K562 (cell line): Measurements from ENCODE around the gene MATK. TPM values are rescaled to one million over a fixed set of nuclear protein-coding genes. Genes with fewer than 3 reads are reported as not detected.

Experiments used
- BDP1 ChIP-seq: IDR thresholded peaks from 3 replicates; pipeline ENCODE4 v1.6.1; 2011; ENCODE audit not compliant: insufficient read length, insufficient read depth
- ELF1 ChIP-seq: fragments of 200-800 bp; sonication (Bioruptor generic); IDR thresholded peaks from 2 replicates; pipeline ENCODE4 v1.6.1; 2016; ENCODE audit warnings: missing genetic modification characterization, missing compliant biosample characterization
- KLF16 ChIP-seq: IDR thresholded peaks from 2 replicates; pipeline ENCODE4 v1.6.1; 2016; ENCODE audit warnings: antibody characterized with exemption
- RUNX1 ChIP-seq: sonication (generic); IDR thresholded peaks from 2 replicates; pipeline ENCODE4 v1.6.1; 2016; ENCODE audit warnings: antibody characterized with exemption, low read depth
- SOX6 ChIP-seq: fragments of 450-650 bp; IDR thresholded peaks from 2 replicates; pipeline ENCODE4 v1.6.1; 2014; ENCODE audit warnings: mild to moderate bottlenecking
- STAG1 ChIP-seq: sonication (generic); formaldehyde crosslinking; IDR thresholded peaks from 2 replicates; pipeline ENCODE4 v1.5.0; 2020; ENCODE audit warnings: missing genetic modification reagents, borderline replicate concordance
- TGIF2 ChIP-seq: sonication (generic); formaldehyde crosslinking; IDR thresholded peaks from 2 replicates; pipeline ENCODE4 v1.8.1; 2022; ENCODE audit warnings: mild to moderate bottlenecking, missing genetic modification reagents, moderate library complexity
- polyA plus RNA-seq, 8 experiments: library from polyadenylated mRNA; depleted of rRNA in 4 of 8; stranded (reverse) in 5 of 8; unstranded in 3 of 8; fragments of >200 nt; fragmentation: Nextera tagmentation in 2 of 8; fragmentation: Illumina TruSeq in 1 of 8; extraction: Ambion mirVana in 2 of 8; extraction: Trizol in 1 of 8; gene quantifications; 2 replicates each; pipeline versions ENCODE4 v1.2.1 to v1.2.3, GENCODE V29; 2011 to 2014; ENCODE audit warnings: inconsistent platforms in 1 of 8, missing spikeins in 1 of 8
- total RNA-seq, 7 experiments: library from RNA; depleted of rRNA in 6 of 7; stranded (reverse); fragments of >200 nt in 6 of 7; fragmentation: Illumina TruSeq in 2 of 7; extraction: Trizol in 2 of 7; gene quantifications; 2 replicates each; pipeline versions ENCODE4 v1.2.1 to v1.2.3, GENCODE V29; 2011 to 2021; ENCODE audit warnings: low replicate concordance in 1 of 7
- TF ChIP-seq, protein P1 (sequence below): fragments of 450-650 bp; IDR thresholded peaks from 2 replicates; pipeline ENCODE4 v1.6.1; 2018; ENCODE audit not compliant: partially characterized antibody
- TF ChIP-seq, protein P2 (sequence below), 2 experiments: fragments of 150-350 bp in 1 of 2; IDR thresholded peaks; 2 replicates each; pipeline ENCODE4 v1.6.1; 2012 to 2016; ENCODE audit warnings: low read depth in 2 of 2, low read length in 2 of 2, mild to moderate bottlenecking in 1 of 2, moderate library complexity in 1 of 2
- TF ChIP-seq, protein P3 (sequence below): conservative IDR thresholded peaks from 2 replicates; pipeline ENCODE4 v1.6.1; 2011; ENCODE audit warnings: low read depth, mild to moderate bottlenecking, low read length; ENCODE audit not compliant: control insufficient read depth
- TF ChIP-seq, protein P4 (sequence below): sonication (generic); formaldehyde crosslinking; IDR thresholded peaks from 2 replicates; pipeline ENCODE4 v1.8.1; 2023; ENCODE audit warnings: mild to moderate bottlenecking, missing genetic modification reagents
- TF ChIP-seq, protein P5 (sequence below): sonication (generic); formaldehyde crosslinking; IDR thresholded peaks from 2 replicates; pipeline ENCODE4 v1.8.1; 2023; ENCODE audit warnings: mild to moderate bottlenecking, missing genetic modification reagents
- TF ChIP-seq, protein P6 (sequence below): fragments of 250-450 bp; sonication (Bioruptor Pico); IDR thresholded peaks from 2 replicates; pipeline ENCODE4 v1.8.0; 2022; ENCODE audit warnings: moderate library complexity, mild to moderate bottlenecking, inconsistent platforms

MATK gene
- total and polyA plus RNA-seq, 9 of the 15 experiments (the other 6 are each of a cell fraction or from before 2014, with no cell fraction given) = 0.08 to 41.5 (median 21.4) TPM

DNA sequence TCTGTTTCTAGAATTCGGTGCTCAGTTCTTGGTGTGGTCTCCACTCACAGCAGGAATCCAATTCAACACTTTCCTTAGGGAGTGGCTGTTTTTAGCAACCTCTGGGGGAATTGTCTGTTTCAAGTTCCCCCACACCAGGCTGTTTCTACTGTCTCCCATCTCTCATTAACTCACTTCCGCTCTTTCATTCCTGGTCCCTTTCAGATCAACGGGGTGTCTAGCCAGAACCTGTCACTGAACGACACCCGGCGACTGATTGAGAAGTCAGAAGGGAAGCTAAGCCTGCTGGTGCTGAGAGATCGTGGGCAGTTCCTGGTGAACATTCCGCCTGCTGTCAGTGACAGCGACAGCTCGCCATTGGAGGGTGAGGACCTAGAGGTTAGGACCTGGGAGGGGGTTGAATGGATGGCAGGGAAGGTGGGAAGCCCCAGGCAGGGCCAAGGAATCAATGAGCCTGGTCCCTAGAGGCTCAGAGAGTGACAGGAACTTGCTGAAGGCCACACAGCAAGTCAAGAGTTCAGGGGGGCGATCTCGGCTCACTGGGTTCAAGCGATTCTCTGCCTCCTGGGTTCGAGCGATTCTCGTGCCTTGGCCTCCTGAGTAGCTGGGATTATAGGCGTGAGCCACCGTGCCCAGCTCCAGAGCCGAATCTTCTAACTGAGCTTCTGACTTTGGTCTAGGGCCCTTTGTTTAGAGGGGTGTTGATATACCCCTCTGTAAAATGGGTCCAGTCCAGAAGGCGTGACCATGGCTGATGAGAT, 52.5 kb downstream of the MATK start (continued):
- TF ChIP-seq, protein P1, sequence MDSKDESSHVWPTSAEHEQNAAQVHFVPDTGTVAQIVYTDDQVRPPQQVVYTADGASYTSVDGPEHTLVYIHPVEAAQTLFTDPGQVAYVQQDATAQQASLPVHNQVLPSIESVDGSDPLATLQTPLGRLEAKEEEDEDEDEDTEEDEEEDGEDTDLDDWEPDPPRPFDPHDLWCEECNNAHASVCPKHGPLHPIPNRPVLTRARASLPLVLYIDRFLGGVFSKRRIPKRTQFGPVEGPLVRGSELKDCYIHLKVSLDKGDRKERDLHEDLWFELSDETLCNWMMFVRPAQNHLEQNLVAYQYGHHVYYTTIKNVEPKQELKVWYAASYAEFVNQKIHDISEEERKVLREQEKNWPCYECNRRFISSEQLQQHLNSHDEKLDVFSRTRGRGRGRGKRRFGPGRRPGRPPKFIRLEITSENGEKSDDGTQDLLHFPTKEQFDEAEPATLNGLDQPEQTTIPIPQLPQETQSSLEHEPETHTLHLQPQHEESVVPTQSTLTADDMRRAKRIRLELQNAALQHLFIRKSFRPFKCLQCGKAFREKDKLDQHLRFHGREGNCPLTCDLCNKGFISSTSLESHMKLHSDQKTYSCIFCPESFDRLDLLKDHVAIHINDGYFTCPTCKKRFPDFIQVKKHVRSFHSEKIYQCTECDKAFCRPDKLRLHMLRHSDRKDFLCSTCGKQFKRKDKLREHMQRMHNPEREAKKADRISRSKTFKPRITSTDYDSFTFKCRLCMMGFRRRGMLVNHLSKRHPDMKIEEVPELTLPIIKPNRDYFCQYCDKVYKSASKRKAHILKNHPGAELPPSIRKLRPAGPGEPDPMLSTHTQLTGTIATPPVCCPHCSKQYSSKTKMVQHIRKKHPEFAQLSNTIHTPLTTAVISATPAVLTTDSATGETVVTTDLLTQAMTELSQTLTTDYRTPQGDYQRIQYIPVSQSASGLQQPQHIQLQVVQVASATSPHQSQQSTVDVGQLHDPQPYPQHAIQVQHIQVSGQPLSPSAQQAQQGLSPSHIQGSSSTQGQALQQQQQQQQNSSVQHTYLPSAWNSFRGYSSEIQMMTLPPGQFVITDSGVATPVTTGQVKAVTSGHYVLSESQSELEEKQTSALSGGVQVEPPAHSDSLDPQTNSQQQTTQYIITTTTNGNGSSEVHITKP = no peak
- TF ChIP-seq STAG1 (CRISPR knock-in tag) = no peak
- TF ChIP-seq, protein P2, sequence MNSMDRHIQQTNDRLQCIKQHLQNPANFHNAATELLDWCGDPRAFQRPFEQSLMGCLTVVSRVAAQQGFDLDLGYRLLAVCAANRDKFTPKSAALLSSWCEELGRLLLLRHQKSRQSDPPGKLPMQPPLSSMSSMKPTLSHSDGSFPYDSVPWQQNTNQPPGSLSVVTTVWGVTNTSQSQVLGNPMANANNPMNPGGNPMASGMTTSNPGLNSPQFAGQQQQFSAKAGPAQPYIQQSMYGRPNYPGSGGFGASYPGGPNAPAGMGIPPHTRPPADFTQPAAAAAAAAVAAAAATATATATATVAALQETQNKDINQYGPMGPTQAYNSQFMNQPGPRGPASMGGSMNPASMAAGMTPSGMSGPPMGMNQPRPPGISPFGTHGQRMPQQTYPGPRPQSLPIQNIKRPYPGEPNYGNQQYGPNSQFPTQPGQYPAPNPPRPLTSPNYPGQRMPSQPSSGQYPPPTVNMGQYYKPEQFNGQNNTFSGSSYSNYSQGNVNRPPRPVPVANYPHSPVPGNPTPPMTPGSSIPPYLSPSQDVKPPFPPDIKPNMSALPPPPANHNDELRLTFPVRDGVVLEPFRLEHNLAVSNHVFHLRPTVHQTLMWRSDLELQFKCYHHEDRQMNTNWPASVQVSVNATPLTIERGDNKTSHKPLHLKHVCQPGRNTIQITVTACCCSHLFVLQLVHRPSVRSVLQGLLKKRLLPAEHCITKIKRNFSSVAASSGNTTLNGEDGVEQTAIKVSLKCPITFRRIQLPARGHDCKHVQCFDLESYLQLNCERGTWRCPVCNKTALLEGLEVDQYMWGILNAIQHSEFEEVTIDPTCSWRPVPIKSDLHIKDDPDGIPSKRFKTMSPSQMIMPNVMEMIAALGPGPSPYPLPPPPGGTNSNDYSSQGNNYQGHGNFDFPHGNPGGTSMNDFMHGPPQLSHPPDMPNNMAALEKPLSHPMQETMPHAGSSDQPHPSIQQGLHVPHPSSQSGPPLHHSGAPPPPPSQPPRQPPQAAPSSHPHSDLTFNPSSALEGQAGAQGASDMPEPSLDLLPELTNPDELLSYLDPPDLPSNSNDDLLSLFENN (IDR thresholded peaks at IDR 0.05; ENCODE audit: low read depth in 2 of 2, low read length in 2 of 2) = no peak
- TF ChIP-seq RUNX1 = no peak
- TF ChIP-seq BDP1 = no peak
- TF ChIP-seq, protein P3, sequence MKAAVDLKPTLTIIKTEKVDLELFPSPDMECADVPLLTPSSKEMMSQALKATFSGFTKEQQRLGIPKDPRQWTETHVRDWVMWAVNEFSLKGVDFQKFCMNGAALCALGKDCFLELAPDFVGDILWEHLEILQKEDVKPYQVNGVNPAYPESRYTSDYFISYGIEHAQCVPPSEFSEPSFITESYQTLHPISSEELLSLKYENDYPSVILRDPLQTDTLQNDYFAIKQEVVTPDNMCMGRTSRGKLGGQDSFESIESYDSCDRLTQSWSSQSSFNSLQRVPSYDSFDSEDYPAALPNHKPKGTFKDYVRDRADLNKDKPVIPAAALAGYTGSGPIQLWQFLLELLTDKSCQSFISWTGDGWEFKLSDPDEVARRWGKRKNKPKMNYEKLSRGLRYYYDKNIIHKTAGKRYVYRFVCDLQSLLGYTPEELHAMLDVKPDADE = no peak
- no peak for TF ChIP-seq TGIF2
- TF ChIP-seq, protein P4, sequence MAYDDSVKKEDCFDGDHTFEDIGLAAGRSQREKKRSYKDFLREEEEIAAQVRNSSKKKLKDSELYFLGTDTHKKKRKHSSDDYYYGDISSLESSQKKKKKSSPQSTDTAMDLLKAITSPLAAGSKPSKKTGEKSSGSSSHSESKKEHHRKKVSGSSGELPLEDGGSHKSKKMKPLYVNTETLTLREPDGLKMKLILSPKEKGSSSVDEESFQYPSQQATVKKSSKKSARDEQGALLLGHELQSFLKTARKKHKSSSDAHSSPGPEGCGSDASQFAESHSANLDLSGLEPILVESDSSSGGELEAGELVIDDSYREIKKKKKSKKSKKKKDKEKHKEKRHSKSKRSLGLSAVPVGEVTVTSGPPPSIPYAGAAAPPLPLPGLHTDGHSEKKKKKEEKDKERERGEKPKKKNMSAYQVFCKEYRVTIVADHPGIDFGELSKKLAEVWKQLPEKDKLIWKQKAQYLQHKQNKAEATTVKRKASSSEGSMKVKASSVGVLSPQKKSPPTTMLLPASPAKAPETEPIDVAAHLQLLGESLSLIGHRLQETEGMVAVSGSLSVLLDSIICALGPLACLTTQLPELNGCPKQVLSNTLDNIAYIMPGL (CRISPR knock-in tag) = no peak
- TF ChIP-seq, protein P5, sequence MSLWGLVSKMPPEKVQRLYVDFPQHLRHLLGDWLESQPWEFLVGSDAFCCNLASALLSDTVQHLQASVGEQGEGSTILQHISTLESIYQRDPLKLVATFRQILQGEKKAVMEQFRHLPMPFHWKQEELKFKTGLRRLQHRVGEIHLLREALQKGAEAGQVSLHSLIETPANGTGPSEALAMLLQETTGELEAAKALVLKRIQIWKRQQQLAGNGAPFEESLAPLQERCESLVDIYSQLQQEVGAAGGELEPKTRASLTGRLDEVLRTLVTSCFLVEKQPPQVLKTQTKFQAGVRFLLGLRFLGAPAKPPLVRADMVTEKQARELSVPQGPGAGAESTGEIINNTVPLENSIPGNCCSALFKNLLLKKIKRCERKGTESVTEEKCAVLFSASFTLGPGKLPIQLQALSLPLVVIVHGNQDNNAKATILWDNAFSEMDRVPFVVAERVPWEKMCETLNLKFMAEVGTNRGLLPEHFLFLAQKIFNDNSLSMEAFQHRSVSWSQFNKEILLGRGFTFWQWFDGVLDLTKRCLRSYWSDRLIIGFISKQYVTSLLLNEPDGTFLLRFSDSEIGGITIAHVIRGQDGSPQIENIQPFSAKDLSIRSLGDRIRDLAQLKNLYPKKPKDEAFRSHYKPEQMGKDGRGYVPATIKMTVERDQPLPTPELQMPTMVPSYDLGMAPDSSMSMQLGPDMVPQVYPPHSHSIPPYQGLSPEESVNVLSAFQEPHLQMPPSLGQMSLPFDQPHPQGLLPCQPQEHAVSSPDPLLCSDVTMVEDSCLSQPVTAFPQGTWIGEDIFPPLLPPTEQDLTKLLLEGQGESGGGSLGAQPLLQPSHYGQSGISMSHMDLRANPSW (CRISPR knock-in tag) = no peak
- no peak for TF ChIP-seq SOX6
- TF ChIP-seq, protein P6, sequence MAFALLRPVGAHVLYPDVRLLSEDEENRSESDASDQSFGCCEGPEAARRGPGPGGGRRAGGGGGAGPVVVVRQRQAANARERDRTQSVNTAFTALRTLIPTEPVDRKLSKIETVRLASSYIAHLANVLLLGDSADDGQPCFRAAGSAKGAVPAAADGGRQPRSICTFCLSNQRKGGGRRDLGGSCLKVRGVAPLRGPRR (CRISPR knock-in tag) = no peak
- no peak; the same call in 1 of the 2 replicates for TF ChIP-seq ELF1 (tag)
- TF ChIP-seq KLF16 = no peak
